ENCODE measurements around the gene KCP.

KCP gene

GRCh38 chr7:128920913-128921582, 10.5 kb upstream of the KCP start:
- no peaks in the 10 kb centered on the region for H3K36me3 ChIP-seq (ENCODE audit: control insufficient read depth in 4 of 4, insufficient read depth in 4 of 4, low read length in 3 of 4)
- no peaks in the 10 kb centered on the region for H3K9me3 ChIP-seq (ENCODE audit: control extremely low read depth in 1 of 5, control insufficient read depth in 4 of 5, insufficient read depth in 2 of 5, low read depth in 1 of 5, low read length in 4 of 5)
- DNase-seq: no peak
- H3K27ac ChIP-seq (ENCODE audit: insufficient read depth in 1 of 2, low read depth in 1 of 2, low read length in 2 of 2, poor library complexity in 1 of 2, severe bottlenecking in 2 of 2): no peak overlapping the region
- ChIA-PET CTCF (interaction anchor here (0.8 to 2.4 kb wide), 2 partner anchors 17 to 39 kb away, joined by 3 to 7 read pairs; no protein-coding TSS in a partner anchor), POLR2A (no interaction called here)
- 83% methylated on average over 9 of the region's 13 CpGs for WGBS (ENCODE audit: insufficient coverage)
- no peak overlapping the region for H3K4me3 ChIP-seq (ENCODE audit: control insufficient read depth in 1 of 7, extremely low read depth in 1 of 7, insufficient read depth in 4 of 7, low read depth in 2 of 7, low read length in 6 of 7)
- H3K4me1 ChIP-seq (ENCODE audit: control extremely low read depth in 1 of 4, control insufficient read depth in 4 of 4, insufficient read depth in 4 of 4, low read length in 3 of 4): peaks cover 0 to 3% (median under 1%) of the 10 kb centered on the region in 4 experiments
- H3K27me3 ChIP-seq (replicated peaks in 2 of 5; ENCODE audit: control insufficient read depth in 4 of 5, insufficient read depth in 5 of 5, low read length in 4 of 5): peaks cover 0 to 12% (median 4%) of the 10 kb centered on the region in 5 experiments

- peaks cover 0 to 20% (median 4%) of the 10 kb centered on the region in 5 experiments for H3K27me3 ChIP-seq (replicated peaks in 2 of 5; ENCODE audit: control insufficient read depth in 4 of 5, insufficient read depth in 5 of 5, low read length in 4 of 5)
Observed at GRCh38 chr7:128919881-128920799, 9.6 kb upstream of the KCP start.

GRCh38 chr7:128919241-128919640, 8.7 kb upstream of the KCP start:
- no peaks in the 10 kb centered on the region for H3K9me3 ChIP-seq (ENCODE audit: control extremely low read depth in 1 of 5, control insufficient read depth in 4 of 5, insufficient read depth in 2 of 5, low read depth in 1 of 5, low read length in 4 of 5)
- peaks cover 0 to 11% (median 7%) of the 10 kb centered on the region in 4 experiments for H3K4me1 ChIP-seq (ENCODE audit: control extremely low read depth in 1 of 4, control insufficient read depth in 4 of 4, insufficient read depth in 4 of 4, low read length in 3 of 4)
- no peak for DNase-seq
- 100% methylated on average over 4 of the region's 6 CpGs for WGBS (ENCODE audit: insufficient coverage)
- CTCF ChIA-PET: interaction anchor here (0.9 to 1.1 kb wide), 2 partner anchors 14 to 36 kb away, joined by 3 read pairs; no protein-coding TSS in a partner anchor
- H3K27ac ChIP-seq (ENCODE audit: insufficient read depth in 1 of 2, low read depth in 1 of 2, low read length in 2 of 2, poor library complexity in 1 of 2, severe bottlenecking in 2 of 2): no peak overlapping the region
- POLR2A ChIA-PET: no interaction called here
- peaks cover 0 to 28% (median 5%) of the 10 kb centered on the region in 5 experiments for H3K27me3 ChIP-seq (replicated peaks in 2 of 5; ENCODE audit: control insufficient read depth in 4 of 5, insufficient read depth in 5 of 5, low read length in 4 of 5)
- H3K36me3 ChIP-seq (ENCODE audit: control insufficient read depth in 4 of 4, insufficient read depth in 4 of 4, low read length in 3 of 4): no peaks in the 10 kb centered on the region
- H3K4me3 ChIP-seq (ENCODE audit: control insufficient read depth in 1 of 7, extremely low read depth in 1 of 7, insufficient read depth in 4 of 7, low read depth in 2 of 7, low read length in 6 of 7): no peak overlapping the region

More at GRCh38 chr7:128919881-128920799, 9.6 kb upstream of the KCP start:
- no peak overlapping the region for H3K4me3 ChIP-seq (ENCODE audit: control insufficient read depth in 1 of 7, extremely low read depth in 1 of 7, insufficient read depth in 4 of 7, low read depth in 2 of 7, low read length in 6 of 7)
- no peak overlapping the region for H3K27ac ChIP-seq (ENCODE audit: insufficient read depth in 1 of 2, low read depth in 1 of 2, low read length in 2 of 2, poor library complexity in 1 of 2, severe bottlenecking in 2 of 2)
- ChIA-PET POLR2A (no interaction called here), CTCF (interaction anchor here (0.9 to 1.2 kb wide), 3 partner anchors 13 to 35 kb away, joined by 3 to 4 read pairs (median 3); no protein-coding TSS in a partner anchor)
- 61% methylated on average over 13 of the region's 14 CpGs for WGBS (ENCODE audit: insufficient coverage)
- no peaks in the 10 kb centered on the region for H3K36me3 ChIP-seq (ENCODE audit: control insufficient read depth in 4 of 4, insufficient read depth in 4 of 4, low read length in 3 of 4)
- H3K9me3 ChIP-seq (ENCODE audit: control extremely low read depth in 1 of 5, control insufficient read depth in 4 of 5, insufficient read depth in 2 of 5, low read depth in 1 of 5, low read length in 4 of 5): no peaks in the 10 kb centered on the region
- DNase-seq: no peak
- peaks cover 0 to 7% (median 6%) of the 10 kb centered on the region in 4 experiments for H3K4me1 ChIP-seq (ENCODE audit: control extremely low read depth in 1 of 4, control insufficient read depth in 4 of 4, insufficient read depth in 4 of 4, low read length in 3 of 4)

- DNase-seq: no peak
- WGBS (ENCODE audit: insufficient coverage): 89% methylated on average over 2 of the region's 8 CpGs
- H3K27me3 ChIP-seq (replicated peaks in 2 of 5; ENCODE audit: control insufficient read depth in 4 of 5, insufficient read depth in 5 of 5, low read length in 4 of 5): peaks cover 0 to 33% (median 10%) of the 10 kb centered on the region in 5 experiments
Observed at GRCh38 chr7:128918016-128918665, 7.6 kb upstream of the KCP start.

GRCh38 chr7:128917122-128917521, 6.6 kb upstream of the KCP start:
- Histone ChIP-seq H3K4me1 (ENCODE audit: control extremely low read depth in 1 of 4, control insufficient read depth in 4 of 4, insufficient read depth in 4 of 4, low read length in 3 of 4) (peaks cover 0 to 11% (median 6%) of the 10 kb centered on the region in 4 experiments), H3K4me3 (ENCODE audit: control insufficient read depth in 1 of 7, extremely low read depth in 1 of 7, insufficient read depth in 4 of 7, low read depth in 2 of 7, low read length in 6 of 7) (no peak overlapping the region), H3K27me3 (replicated peaks in 2 of 5; ENCODE audit: control insufficient read depth in 4 of 5, insufficient read depth in 5 of 5, low read length in 4 of 5) (peaks cover 0 to 36% (median 10%) of the 10 kb centered on the region in 5 experiments), H3K36me3 (ENCODE audit: control insufficient read depth in 4 of 4, insufficient read depth in 4 of 4, low read length in 3 of 4) (no peaks in the 10 kb centered on the region), H3K27ac (ENCODE audit: insufficient read depth in 1 of 2, low read depth in 1 of 2, low read length in 2 of 2, poor library complexity in 1 of 2, severe bottlenecking in 2 of 2) (no peak overlapping the region), H3K9me3 (ENCODE audit: control extremely low read depth in 1 of 5, control insufficient read depth in 4 of 5, insufficient read depth in 2 of 5, low read depth in 1 of 5, low read length in 4 of 5) (no peaks in the 10 kb centered on the region)
- POLR2A ChIA-PET: no interaction called here
- CTCF ChIA-PET: no interaction called here
- DNase-seq: no peak
- no CpG with 5 or more reads among the region's 2 CpGs for WGBS (ENCODE audit: insufficient coverage)

More at GRCh38 chr7:128918016-128918665, 7.6 kb upstream of the KCP start:
- H3K4me1 ChIP-seq (ENCODE audit: control extremely low read depth in 1 of 4, control insufficient read depth in 4 of 4, insufficient read depth in 4 of 4, low read length in 3 of 4): peaks cover 0 to 11% (median 6%) of the 10 kb centered on the region in 4 experiments
- no peak overlapping the region for H3K4me3 ChIP-seq (ENCODE audit: control insufficient read depth in 1 of 7, extremely low read depth in 1 of 7, insufficient read depth in 4 of 7, low read depth in 2 of 7, low read length in 6 of 7)
- H3K36me3 ChIP-seq (ENCODE audit: control insufficient read depth in 4 of 4, insufficient read depth in 4 of 4, low read length in 3 of 4): no peaks in the 10 kb centered on the region
- H3K9me3 ChIP-seq (ENCODE audit: control extremely low read depth in 1 of 5, control insufficient read depth in 4 of 5, insufficient read depth in 2 of 5, low read depth in 1 of 5, low read length in 4 of 5): no peaks in the 10 kb centered on the region
- CTCF ChIA-PET: no interaction called here
- no peak overlapping the region for H3K27ac ChIP-seq (ENCODE audit: insufficient read depth in 1 of 2, low read depth in 1 of 2, low read length in 2 of 2, poor library complexity in 1 of 2, severe bottlenecking in 2 of 2)
- POLR2A ChIA-PET: no interaction called here

- H3K27me3 ChIP-seq (replicated peaks in 2 of 5; ENCODE audit: control insufficient read depth in 4 of 5, insufficient read depth in 5 of 5, low read length in 4 of 5): peaks cover 0 to 38% (median 10%) of the 10 kb centered on the region in 5 experiments
- H3K36me3 ChIP-seq (ENCODE audit: control insufficient read depth in 4 of 4, insufficient read depth in 4 of 4, low read length in 3 of 4): no peaks in the 10 kb centered on the region
- ChIA-PET POLR2A (no interaction called here), CTCF (no interaction called here)
- WGBS (ENCODE audit: insufficient coverage): 100% methylated on average over 1 of the region's 7 CpGs
- no peak overlapping the region for H3K4me3 ChIP-seq (ENCODE audit: control insufficient read depth in 1 of 7, extremely low read depth in 1 of 7, insufficient read depth in 4 of 7, low read depth in 2 of 7, low read length in 6 of 7)
- H3K9me3 ChIP-seq (ENCODE audit: control extremely low read depth in 1 of 5, control insufficient read depth in 4 of 5, insufficient read depth in 2 of 5, low read depth in 1 of 5, low read length in 4 of 5): no peaks in the 10 kb centered on the region
- H3K4me1 ChIP-seq (ENCODE audit: control extremely low read depth in 1 of 4, control insufficient read depth in 4 of 4, insufficient read depth in 4 of 4, low read length in 3 of 4): peaks cover 0 to 11% (median 8%) of the 10 kb centered on the region in 4 experiments
- H3K27ac ChIP-seq (ENCODE audit: insufficient read depth in 1 of 2, low read depth in 1 of 2, low read length in 2 of 2, poor library complexity in 1 of 2, severe bottlenecking in 2 of 2): no peak overlapping the region
- no peak for DNase-seq
Observed at GRCh38 chr7:128916643-128916915, 6.1 kb upstream of the KCP start.
